AG09319 (cell line): ENCODE measurements around the gene DENND4A.

Source experiments
- DNase-seq: peaks from one replicate; pipeline ENCODE4 v3.0.0-alpha.2; 2010; ENCODE audit warnings: low read depth; ENCODE audit errors: extremely low read depth
- TF ChIP-seq, protein P1 (sequence below): IDR thresholded peaks from 2 replicates; pipeline ENCODE4 v1.5.1; 2011; ENCODE audit warnings: low read depth, mild to moderate bottlenecking, inconsistent platforms, low read length, moderate library complexity

The DENND4A gene

DNA sequence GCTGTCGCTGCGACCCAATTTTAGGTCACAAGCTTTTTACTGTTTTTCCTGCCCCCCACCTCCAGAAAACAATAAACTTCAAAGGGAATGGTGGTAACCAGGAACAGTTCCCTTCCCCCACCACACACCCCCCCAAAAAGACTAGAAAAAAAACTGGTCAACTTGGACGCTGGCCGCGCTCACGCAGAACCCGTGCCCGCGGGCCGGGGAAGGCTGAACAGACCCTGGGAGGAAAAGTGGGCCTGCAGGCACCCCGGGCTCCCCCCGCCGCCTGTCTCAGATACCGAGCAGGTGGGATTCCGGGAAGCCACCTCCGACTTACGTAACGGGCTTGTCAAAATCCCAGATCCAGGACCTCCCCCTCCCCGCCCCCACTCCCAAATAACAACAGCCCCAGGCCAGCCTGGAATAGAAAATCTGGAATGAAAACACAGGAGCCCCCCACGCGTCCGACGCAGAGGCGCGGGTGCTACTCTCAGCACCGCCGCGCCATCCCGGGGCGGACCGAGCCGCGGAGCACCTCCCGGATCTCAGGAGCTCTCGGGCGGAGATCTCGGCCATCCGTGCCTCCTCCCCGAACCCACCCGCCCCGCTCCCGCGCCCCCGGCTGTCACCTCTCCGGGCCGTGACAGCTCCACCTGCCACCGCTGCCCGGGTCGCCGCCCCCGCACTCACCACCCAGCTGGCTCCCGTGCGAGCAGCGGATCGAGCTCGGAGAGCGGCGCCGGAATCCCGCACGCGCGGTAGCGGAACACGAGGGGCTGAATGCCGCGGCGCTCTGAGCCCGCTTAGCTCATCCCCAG, 557 bp downstream of the DENND4A start:
- DNase-seq: no peak
- TF ChIP-seq, protein P1, sequence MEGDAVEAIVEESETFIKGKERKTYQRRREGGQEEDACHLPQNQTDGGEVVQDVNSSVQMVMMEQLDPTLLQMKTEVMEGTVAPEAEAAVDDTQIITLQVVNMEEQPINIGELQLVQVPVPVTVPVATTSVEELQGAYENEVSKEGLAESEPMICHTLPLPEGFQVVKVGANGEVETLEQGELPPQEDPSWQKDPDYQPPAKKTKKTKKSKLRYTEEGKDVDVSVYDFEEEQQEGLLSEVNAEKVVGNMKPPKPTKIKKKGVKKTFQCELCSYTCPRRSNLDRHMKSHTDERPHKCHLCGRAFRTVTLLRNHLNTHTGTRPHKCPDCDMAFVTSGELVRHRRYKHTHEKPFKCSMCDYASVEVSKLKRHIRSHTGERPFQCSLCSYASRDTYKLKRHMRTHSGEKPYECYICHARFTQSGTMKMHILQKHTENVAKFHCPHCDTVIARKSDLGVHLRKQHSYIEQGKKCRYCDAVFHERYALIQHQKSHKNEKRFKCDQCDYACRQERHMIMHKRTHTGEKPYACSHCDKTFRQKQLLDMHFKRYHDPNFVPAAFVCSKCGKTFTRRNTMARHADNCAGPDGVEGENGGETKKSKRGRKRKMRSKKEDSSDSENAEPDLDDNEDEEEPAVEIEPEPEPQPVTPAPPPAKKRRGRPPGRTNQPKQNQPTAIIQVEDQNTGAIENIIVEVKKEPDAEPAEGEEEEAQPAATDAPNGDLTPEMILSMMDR: no peak

DNA sequence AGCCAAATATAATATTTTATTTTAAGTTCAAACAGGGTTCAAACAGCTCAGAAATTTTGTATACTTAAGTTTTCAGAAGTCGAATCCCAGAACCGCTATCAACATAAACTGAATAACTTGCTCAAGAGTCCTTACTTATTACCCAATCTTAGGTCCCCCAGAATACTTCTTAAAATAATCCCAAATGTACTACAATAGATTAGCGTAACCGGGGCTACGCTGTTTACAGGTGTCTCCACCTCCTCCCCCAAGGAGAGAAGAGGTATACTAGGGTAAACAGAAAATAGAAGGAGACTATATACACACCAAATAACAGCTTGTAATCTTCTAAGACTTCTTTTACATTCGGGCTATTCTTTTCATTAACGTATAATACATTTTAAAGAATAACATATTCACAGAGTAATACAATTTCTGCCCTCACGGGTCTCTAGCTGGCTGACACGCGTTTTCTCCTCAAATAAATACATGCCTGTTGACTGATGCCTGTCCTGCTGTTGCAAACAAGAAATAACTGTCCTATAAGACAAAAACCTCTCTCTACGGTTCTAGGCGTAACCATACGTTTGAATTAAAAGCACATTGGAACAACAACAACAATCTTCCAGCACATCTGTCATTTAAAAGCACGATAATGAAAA, 1.3 kb downstream of the DENND4A start:
- TF ChIP-seq, protein P1: no peak
- DNase-seq: no peak

DNA sequence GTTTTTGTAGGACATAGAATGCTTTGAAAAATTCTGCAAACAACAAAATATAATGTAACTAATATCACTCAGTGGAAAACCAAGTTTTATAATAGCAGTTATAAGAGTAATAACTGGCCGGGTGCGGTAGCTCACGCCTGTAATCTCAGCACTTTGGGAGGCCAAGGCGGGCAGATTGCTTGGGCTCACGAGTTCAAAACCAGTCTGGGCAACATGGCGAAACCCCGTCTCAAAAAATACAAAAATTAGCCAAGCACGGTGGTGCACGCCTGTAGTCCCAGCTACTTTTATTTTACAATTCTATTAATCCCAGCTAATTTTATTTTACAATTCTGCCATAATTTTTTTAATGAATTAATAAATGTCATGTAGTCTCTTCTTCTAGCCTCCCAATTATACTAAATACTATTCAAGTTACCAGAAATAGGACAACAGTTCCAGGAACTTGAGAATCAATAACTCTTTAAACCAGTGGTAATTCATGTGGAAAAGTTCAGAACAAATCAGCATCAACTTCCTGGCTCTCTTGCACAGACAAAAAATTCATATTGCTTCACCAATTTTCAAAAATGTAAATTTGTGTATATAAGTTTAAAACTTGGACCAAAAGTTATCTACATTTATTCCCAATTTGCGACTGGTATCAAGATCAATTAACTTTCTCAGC, 2.2 kb downstream of the DENND4A start:
- TF ChIP-seq, protein P1: no peak
- no peak for DNase-seq

DNA sequence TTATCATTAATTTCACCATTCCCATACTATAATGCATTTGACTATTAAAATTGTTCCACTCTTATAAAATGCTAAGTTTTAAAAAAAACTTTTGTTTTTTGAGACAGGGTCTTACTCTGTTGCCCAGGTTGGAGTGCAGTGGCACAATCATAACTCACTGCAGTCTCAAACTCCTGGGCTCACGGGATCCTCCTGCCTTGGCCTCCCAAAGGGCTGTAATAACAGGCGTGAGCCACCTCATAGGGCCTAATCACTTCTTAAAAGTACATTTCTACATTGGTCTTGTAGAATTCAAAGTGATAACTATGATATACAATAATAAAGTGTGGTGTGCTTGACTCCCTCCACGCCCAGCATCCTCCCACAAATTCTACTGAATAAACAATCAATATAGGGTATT, 3.0 kb downstream of the DENND4A start:
- TF ChIP-seq, protein P1: no peak
- no peak for DNase-seq

DNA sequence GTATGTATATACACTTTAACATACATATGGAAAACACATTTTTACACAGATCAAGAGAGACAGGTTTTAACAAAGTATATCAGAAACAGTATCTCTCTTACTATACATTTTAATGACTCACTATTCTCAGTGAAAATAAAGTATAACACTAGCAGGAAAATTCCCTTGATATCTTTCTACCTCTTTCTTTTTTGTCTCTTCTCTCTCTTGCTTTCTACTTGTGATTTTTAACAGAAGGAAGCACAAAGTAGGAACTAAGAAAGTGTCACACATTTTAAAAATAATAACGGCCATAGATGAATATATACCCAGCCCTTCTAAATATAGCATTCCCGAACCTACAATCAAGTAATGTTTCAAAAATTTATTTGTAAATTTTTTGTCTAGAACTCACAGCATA, 4.8 kb downstream of the DENND4A start:
- TF ChIP-seq, protein P1: no peak
- no peak for DNase-seq

DNA sequence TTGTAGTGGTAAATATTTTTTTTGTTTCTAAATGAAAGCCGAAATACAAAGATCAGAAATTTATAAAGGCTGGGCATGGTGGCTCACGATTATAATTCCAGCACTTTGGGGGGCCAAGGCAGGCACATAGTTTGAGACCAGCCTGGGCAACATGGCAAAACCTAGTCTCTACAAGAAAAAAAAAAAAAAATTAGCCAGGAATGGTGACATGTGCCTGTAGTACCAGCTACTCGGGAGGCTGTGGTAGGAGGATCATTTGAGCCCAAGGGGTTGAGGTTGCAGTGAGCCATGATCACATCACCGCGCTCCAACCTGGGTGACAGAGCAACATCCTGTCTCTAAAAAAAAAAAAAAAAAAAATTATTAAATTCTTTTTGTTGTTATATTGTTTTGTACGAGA, 6.9 kb downstream of the DENND4A start:
- no peak for DNase-seq
- TF ChIP-seq, protein P1: no peak

DNA sequence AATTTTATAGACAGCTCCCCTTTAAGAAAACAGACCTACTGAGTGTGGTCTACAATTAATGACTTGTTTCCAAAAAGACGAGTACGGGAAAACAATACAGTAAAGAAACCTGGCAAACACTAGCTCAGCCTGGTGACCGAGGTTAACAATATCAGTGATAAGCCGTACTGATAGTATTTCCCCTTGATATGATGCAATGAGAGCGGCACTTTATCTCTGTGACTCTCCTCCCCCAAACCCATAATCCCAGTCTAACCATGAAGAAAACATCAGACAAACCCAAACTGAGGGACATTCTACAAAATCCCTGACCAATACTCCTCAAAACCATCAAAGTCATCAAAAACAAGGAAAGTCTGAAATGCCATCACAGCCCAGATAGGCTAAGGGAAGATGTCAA, 8.2 kb downstream of the DENND4A start:
- DNase-seq: no peak
- TF ChIP-seq, protein P1: no peak
